Neuron (in vitro differentiated cells): Measurements from ENCODE around the gene SLC25A38.

ENCODE experiments used
- H2AFZ ChIP-seq: one replicate; pipeline ENCODE4 v1.6.1; 2013; ENCODE audit warnings: low read depth, mild to moderate bottlenecking, inconsistent platforms, low read length, moderate library complexity
- H3K27me3 ChIP-seq: one replicate; pipeline ENCODE4 v1.6.1; 2013; ENCODE audit warnings: low read length; ENCODE audit not compliant: insufficient read depth
- H3K36me3 ChIP-seq: one replicate; pipeline ENCODE4 v1.6.1; 2013; ENCODE audit warnings: low read length; ENCODE audit not compliant: insufficient read depth
- H3K4me1 ChIP-seq: one replicate; pipeline ENCODE4 v1.6.1; 2013; ENCODE audit warnings: low read length; ENCODE audit not compliant: insufficient read depth
- H3K4me3 ChIP-seq: 2 replicates; pipeline ENCODE4 v1.5.1; 2013; ENCODE audit warnings: mild to moderate bottlenecking, low read length, moderate library complexity
- H3K9me3 ChIP-seq: one replicate; pipeline ENCODE4 v1.6.1; 2013; ENCODE audit warnings: low read length

The SLC25A38 gene, protein sequence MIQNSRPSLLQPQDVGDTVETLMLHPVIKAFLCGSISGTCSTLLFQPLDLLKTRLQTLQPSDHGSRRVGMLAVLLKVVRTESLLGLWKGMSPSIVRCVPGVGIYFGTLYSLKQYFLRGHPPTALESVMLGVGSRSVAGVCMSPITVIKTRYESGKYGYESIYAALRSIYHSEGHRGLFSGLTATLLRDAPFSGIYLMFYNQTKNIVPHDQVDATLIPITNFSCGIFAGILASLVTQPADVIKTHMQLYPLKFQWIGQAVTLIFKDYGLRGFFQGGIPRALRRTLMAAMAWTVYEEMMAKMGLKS

GRCh38 chr3:39383045-39383880 lies at the start of gene SLC25A38:
SLC25A38 (plus strand) TSS chr3:39383370; CDS start chr3:39383725, 355 bp downstream.
- Histone ChIP-seq H2AFZ (peak within 1 kb of the TSS; percentile 71), H3K27me3 (no peaks in the 10 kb centered on the region), H3K4me3 (peak within 1 kb of the TSS; percentile 94), H3K4me1 (peaks cover 9% of the 10 kb centered on the region), H3K36me3 (no peaks in the 10 kb centered on the region), H3K9me3 (no peaks in the 10 kb centered on the region)

DNA sequence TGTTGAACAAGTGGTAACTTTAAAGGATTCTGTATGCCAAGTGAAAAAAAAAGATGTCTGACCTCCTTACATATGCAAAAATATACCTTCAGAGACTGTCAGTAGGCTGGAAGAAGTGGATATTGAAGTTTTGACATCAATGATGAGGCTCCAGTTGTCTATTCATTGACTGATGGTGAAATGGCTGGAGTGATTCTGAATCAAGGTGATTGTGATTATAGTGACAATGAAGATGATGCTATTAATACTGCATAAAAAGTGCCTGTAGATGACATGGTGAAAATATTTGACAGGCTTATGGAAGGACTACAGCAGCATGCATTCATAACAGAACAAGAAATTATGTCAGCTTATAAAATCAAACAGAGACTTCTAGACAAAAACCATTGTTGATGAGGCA lies 49.6 kb upstream of the SLC25A38 start:
- Histone ChIP-seq H3K4me1 (no peaks in the 10 kb centered on the region), H3K36me3 (no peaks in the 10 kb centered on the region)

DNA sequence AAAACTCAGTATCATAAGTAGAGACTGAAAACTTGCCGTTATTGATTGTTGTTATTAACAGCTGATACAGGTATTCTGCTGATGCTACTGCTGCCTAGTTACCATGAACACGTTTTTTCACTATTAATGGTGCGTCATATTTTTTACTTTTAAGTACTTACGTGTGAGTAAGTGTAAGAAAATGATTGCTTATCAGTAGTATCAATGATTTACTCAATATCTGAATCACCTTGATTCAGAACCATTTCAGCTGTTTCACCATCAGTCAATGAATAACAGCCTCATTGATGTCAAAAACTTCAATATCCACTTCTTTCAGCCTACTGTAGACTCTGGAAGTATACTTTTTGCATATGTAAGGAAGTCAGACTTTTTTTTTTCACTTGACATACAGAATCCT lies 49.0 kb upstream of the SLC25A38 start:
- Histone ChIP-seq H3K4me3 (no peak overlapping the region), H3K27me3 (no peaks in the 10 kb centered on the region), H3K36me3 (no peaks in the 10 kb centered on the region), H2AFZ (no peak overlapping the region), H3K4me1 (no peaks in the 10 kb centered on the region), H3K9me3 (no peaks in the 10 kb centered on the region)

More for the DNA sequence above, 49.6 kb upstream of the SLC25A38 start:
- H3K9me3 ChIP-seq = no peaks in the 10 kb centered on the region
- H3K4me3 ChIP-seq = no peak overlapping the region
- no peak overlapping the region for H2AFZ ChIP-seq
- H3K27me3 ChIP-seq = no peaks in the 10 kb centered on the region

GRCh38 chr3:39338201-39338600 lies 45.0 kb upstream of the SLC25A38 start:
- no peak overlapping the region for H3K4me3 ChIP-seq
- H3K9me3 ChIP-seq = no peaks in the 10 kb centered on the region
- no peak overlapping the region for H2AFZ ChIP-seq
- H3K4me1 ChIP-seq = no peaks in the 10 kb centered on the region
- H3K27me3 ChIP-seq = no peaks in the 10 kb centered on the region
- no peaks in the 10 kb centered on the region for H3K36me3 ChIP-seq

DNA sequence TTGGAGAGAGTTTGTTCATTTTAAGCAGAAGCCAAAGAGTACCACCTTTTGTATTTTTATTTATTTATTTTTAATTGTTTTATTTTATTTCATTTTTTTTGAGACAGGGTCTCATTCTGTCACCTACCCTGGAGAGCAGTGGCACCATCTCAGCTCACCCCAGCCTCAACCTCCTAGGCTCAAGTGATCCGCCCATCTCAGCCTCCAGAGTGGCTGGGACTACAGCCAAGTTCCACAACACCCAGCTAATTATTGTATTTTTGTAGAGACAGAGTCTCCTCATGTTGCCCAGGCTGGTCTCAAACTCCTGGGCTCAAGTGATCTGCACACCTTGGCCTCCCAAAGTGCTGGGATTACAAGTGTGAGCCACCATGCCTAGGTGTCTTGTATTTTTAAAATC lies 44.1 kb upstream of the SLC25A38 start:
- Histone ChIP-seq H2AFZ (no peak overlapping the region), H3K4me3 (no peak overlapping the region), H3K27me3 (no peaks in the 10 kb centered on the region), H3K9me3 (no peaks in the 10 kb centered on the region), H3K36me3 (no peaks in the 10 kb centered on the region), H3K4me1 (no peaks in the 10 kb centered on the region)

- Histone ChIP-seq H3K36me3 (no peaks in the 10 kb centered on the region), H3K27me3 (no peaks in the 10 kb centered on the region), H3K4me1 (no peaks in the 10 kb centered on the region), H3K4me3 (no peak overlapping the region), H3K9me3 (no peaks in the 10 kb centered on the region), H2AFZ (no peak overlapping the region)
Observed at GRCh38 chr3:39343076-39343717, 40.0 kb upstream of the SLC25A38 start.

DNA sequence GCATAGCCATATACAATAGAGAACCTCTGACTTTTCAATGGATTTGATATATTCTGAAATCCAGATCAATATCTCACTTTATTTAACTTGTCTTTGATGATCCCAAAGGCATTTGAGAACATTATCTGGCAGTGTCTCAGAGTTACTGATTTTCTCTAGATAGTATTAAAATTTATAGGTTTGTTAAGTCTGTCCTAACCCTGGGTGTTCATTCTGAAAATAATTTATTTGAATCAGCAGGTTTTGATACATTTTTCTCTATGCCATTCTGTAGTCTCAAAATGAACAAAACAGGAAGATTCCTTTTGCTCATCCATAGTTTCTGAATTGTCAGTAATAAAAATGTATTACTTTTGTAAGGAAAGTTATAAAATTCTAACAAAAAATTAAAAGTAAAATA lies 39.4 kb upstream of the SLC25A38 start:
- no peaks in the 10 kb centered on the region for H3K4me1 ChIP-seq
- H3K9me3 ChIP-seq = no peaks in the 10 kb centered on the region
- no peak overlapping the region for H2AFZ ChIP-seq
- H3K4me3 ChIP-seq = no peak overlapping the region
- H3K27me3 ChIP-seq = no peaks in the 10 kb centered on the region
- no peaks in the 10 kb centered on the region for H3K36me3 ChIP-seq

DNA sequence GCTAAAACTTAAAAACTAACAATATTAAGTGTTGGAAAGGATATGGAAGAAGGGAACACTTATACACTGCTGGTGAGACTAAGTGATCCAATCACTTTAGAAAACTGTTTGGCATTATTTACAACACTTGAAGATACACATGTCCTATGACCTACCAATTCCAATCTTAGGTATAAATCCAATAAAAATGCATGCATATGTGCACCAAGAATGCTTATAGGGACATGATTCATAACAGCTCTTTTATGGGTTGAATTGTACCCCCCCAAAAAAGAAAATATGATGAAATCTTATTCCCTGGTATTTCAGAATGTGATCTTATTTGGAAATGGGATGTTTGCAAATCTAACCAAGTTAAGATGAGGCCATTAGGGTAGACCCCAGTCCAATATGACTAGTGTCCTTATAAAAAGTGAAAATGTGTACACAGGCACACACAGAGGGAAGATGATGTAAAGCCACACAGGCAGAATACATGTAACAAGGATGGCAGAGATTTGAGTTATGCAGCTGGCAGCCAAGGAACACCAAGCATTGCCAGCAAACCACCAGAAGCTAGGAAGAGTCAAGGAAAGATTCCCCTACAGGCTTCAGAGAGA lies 38.3 kb upstream of the SLC25A38 start:
- Histone ChIP-seq H2AFZ (no peak overlapping the region), H3K27me3 (no peaks in the 10 kb centered on the region), H3K4me1 (no peaks in the 10 kb centered on the region), H3K4me3 (no peak overlapping the region), H3K9me3 (no peaks in the 10 kb centered on the region), H3K36me3 (no peaks in the 10 kb centered on the region)

DNA sequence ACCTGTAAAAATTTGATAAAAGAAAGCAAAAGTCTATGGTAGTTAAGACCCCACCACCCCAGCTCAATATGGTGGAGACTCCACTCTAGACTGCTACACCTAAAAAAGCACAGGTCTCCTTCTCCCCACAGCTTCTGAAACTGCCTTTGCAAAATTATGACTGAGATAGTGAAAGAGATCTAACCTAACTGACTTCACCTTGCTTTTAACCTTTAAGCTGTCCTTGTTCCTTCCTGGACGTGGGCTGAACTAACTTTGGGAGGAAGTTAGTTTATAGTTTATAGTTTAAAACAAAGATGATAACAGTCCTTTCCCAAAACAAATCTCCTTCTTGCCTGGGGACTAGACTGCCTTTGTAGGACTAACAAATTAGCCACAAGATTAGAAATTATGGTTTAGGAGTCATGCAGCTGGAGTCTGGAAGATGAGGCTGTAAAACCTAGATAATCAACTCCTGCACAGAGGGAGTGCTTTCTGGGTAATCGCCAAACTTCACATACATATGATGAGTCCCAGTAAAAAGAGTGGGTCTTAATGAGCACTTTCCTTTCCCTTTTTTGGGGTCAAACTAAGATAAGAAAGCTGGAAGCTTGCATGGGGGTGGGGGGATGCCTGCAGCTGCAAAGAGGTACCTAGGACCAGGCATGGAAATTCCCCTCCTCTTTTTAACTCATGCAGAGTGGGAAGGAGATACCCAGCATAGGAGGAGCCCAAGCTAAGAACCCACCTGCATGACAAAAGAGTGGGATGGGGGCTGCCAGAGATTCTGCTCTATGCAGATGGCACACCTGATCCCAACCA lies 36.2 kb upstream of the SLC25A38 start:
- H3K4me1 ChIP-seq = no peaks in the 10 kb centered on the region
- no peaks in the 10 kb centered on the region for H3K36me3 ChIP-seq
- no peaks in the 10 kb centered on the region for H3K9me3 ChIP-seq
- H3K4me3 ChIP-seq = no peak overlapping the region
- H2AFZ ChIP-seq = no peak overlapping the region
- H3K27me3 ChIP-seq = no peaks in the 10 kb centered on the region

GRCh38 chr3:39347586-39347876 lies 35.6 kb upstream of the SLC25A38 start:
- Histone ChIP-seq H3K4me1 (no peaks in the 10 kb centered on the region), H3K4me3 (no peak overlapping the region), H3K27me3 (no peaks in the 10 kb centered on the region), H3K9me3 (no peaks in the 10 kb centered on the region), H3K36me3 (no peaks in the 10 kb centered on the region), H2AFZ (no peak overlapping the region)

DNA sequence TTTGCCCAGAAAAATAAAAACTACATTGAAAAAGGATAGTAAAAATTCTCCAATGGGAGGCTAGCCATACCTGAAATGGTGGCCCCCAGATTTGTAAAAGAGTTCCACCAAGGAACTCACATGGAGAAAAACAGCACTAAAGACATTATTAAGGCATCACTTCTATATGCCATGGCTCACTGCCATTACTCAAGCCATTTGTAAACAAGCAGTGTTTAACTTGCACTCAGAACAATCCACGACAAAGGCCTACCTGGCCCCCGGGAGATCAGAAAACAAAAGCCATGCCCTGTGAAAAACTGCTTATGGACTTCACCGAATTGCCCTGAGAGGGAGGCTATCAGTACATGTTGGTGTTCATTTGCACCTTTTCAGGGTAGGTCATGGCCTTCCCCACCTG lies 34.1 kb upstream of the SLC25A38 start:
- Histone ChIP-seq H3K4me3 (no peak overlapping the region), H3K27me3 (no peaks in the 10 kb centered on the region), H3K9me3 (no peaks in the 10 kb centered on the region), H3K36me3 (no peaks in the 10 kb centered on the region), H2AFZ (no peak overlapping the region), H3K4me1 (no peaks in the 10 kb centered on the region)

DNA sequence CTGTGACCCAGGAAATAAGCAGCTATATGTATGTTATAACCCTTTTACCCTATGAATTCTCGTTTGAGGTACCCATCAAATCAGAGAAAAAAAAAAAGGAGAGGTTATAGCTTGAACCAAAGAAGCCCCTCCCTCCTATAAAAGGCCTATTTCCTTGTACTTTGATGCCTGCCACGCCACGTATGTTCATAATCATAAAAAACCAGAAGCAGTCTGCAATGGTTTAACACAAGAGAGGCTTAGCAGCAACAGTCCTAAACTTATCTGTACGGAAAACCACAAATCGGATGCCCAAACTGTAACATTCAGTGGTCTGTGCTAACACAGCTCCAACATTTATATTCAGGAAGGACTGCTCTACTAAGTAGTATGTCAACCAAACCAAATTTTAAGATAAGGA lies 32.5 kb upstream of the SLC25A38 start:
- Histone ChIP-seq H3K27me3 (no peaks in the 10 kb centered on the region), H3K9me3 (no peaks in the 10 kb centered on the region), H3K4me1 (no peaks in the 10 kb centered on the region), H2AFZ (no peak overlapping the region), H3K36me3 (no peaks in the 10 kb centered on the region), H3K4me3 (no peak overlapping the region)
